Midbrain (tissue), 1 donor: Measurements from ENCODE around the gene SDHAF3.

Experiments
- DNase-seq: peaks from one replicate; lab custom pipeline; 2025; lab: John Stamatoyannopoulos, UW

Gene SDHAF3

GRCh38 chr7:97218767-97219166 lies 101.3 kb downstream of the SDHAF3 start:
- DNase-seq, result no peak

GRCh38 chr7:97219237-97219636 lies 101.7 kb downstream of the SDHAF3 start:
- DNase-seq, result no peak

GRCh38 chr7:97224316-97224715 lies 106.8 kb downstream of the SDHAF3 start:
- DNase-seq, result no peak

GRCh38 chr7:97226541-97226940 lies 109.0 kb downstream of the SDHAF3 start:
- no peak for DNase-seq
